ENCODE results near the gene WDPCP. TPM values are rescaled to one million over a fixed set of nuclear protein-coding genes. Genes with fewer than 3 reads are reported as not detected.

The WDPCP gene
- total and polyA plus RNA-seq, 2 of the 4 experiments (the other 2 are of a cell fraction): 2.2 to 10.2 TPM

DNA sequence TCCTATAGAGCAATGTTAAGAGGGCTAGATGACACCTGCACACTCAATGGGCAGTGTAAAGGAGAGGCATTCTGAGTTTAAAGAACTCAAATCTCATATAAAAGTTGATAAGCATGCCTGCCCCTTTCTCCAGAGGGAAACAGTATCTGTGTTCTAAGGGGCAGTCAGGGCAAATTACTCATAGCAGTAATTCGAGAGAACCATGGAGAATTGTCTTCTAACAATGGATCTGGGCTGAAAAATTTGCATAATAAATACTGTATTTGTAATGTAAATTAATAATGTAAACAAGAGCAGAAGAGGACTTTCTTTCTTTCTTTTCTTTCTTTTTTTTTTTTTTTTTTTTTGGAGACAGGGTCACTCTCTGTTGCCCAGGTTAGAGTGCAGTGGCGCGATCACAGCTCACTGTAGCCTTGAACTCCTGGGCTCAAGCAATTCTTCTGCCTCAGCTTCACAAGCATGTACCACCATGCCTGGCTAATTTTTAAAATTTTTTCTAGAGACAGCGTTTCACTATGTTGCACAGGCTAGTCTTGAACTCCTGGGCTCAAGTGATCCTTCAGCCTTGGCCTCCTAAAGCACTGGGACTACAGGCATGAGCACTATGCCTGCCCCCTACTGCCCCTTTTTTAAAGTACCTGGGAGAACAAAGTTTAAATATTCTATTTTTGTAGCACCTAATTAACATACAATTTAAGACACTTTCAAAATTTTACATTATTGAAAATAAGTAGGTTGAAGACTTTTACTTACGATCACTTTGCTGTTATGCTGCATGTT, 467.0 kb downstream of the WDPCP start:
- Histone ChIP-seq H3K27ac (ENCODE audit: insufficient read depth, low read length) (no peak overlapping the region), H3K18ac (ENCODE audit: low read depth, low read length) (no peak overlapping the region), H3K79me1 (ENCODE audit: low read depth in 1 of 2, low read length in 2 of 2) (no peaks in the 10 kb centered on the region), H3K9me1 (ENCODE audit: insufficient read depth, low read length) (no peaks in the 10 kb centered on the region), H3K36me3 (ENCODE audit: control insufficient read depth, insufficient read depth, low read length) (no peaks in the 10 kb centered on the region), H3K9ac (ENCODE audit: low read depth, low read length) (no peak overlapping the region), H4K5ac (ENCODE audit: low read depth, low read length) (no peak overlapping the region), H3K9me3 (ENCODE audit: control insufficient read depth, insufficient read depth, low read length) (no peaks in the 10 kb centered on the region), H3K23ac (ENCODE audit: low read depth, low read length) (no peak overlapping the region), H4K20me1 (ENCODE audit: insufficient read depth, low read length) (no peaks in the 10 kb centered on the region), H3K4ac (ENCODE audit: low read depth, low read length) (no peak overlapping the region), H2BK120ac (ENCODE audit: low read depth, low read length) (no peak overlapping the region), H3K27me3 (ENCODE audit: control insufficient read depth, insufficient read depth, low read length) (no peaks in the 10 kb centered on the region), H3K4me3 (ENCODE audit: insufficient read depth, low read depth, low read length) (no peak overlapping the region), H3K4me1 (ENCODE audit: control insufficient read depth, insufficient read depth, low read length) (no peaks in the 10 kb centered on the region), H2AK5ac (ENCODE audit: low read depth, low read length) (no peak overlapping the region), H3K14ac (replicated peaks; ENCODE audit: low read depth, low read length) (no peak overlapping the region), H2BK20ac (ENCODE audit: low read depth, low read length) (no peak overlapping the region), H4K8ac (ENCODE audit: low read depth in 2 of 2, low read length in 2 of 2) (no peak overlapping the region), H3K4me2 (ENCODE audit: low read depth, low read length) (no peak overlapping the region), H2BK15ac (ENCODE audit: low read depth, low read length) (no peak overlapping the region), H2AK9ac (replicated peaks; ENCODE audit: low read depth, low read length, poor library complexity) (no peak overlapping the region), H2AFZ (replicated peaks; ENCODE audit: low read length, poor library complexity) (no peak overlapping the region), H2BK5ac (ENCODE audit: low read depth, low read length, poor library complexity, severe bottlenecking) (no peak overlapping the region), H3K56ac (ENCODE audit: extremely low read depth, insufficient read depth, low read length) (no peak overlapping the region), H4K91ac (ENCODE audit: insufficient read depth, low read depth, low read length) (no peak overlapping the region)
- ChIA-PET CTCF (no interaction called here), POLR2A (ENCODE audit: unreplicated experiment) (no interaction called here)
- DNase-seq (no peak), ATAC-seq (ENCODE audit: low read depth) (no peak)
- BruUV-seq (replicated peaks): no TSS peak
- in situ Hi-C loops (cut with MboI; ENCODE audit: low sequenced_read_pairs): loop anchor here (25.0 kb wide), 1 partner anchor 91 kb away; no protein-coding TSS in a partner anchor
- WGBS, 2 experiments (ENCODE audit: extremely low coverage in 2 of 2, insufficient read length in 1 of 2): 100% methylated on average over 3 of the region's 5 CpGs; no CpG with 5 or more reads in 1 of the 2 experiments
- dilution Hi-C loops (cut with HindIII; ENCODE audit: low sequenced_read_pairs, unreplicated experiment): no loop called here
- TF ChIP-seq FOS (IDR thresholded peaks at IDR 0.05; ENCODE audit: low read depth, low read length) (no peak), CEBPB (IDR thresholded peaks at IDR 0.05; ENCODE audit: low read depth, low read length) (no peak), RAD21 (IDR thresholded peaks at IDR 0.05; ENCODE audit: low read length) (no peak), MAZ (IDR thresholded peaks at IDR 0.05; ENCODE audit: borderline replicate concordance, low read depth, low read length) (no peak), MAFK (IDR thresholded peaks at IDR 0.05; ENCODE audit: low read depth, low read length) (no peak), POLR2A (IDR thresholded peaks at IDR 0.05; ENCODE audit: low read depth, low read length) (no peak), RCOR1 (IDR thresholded peaks at IDR 0.05; ENCODE audit: insufficient replicate concordance, low read length) (no peak), NFE2L2 (IDR thresholded peaks at IDR 0.05; ENCODE audit: low read depth, low read length) (no peak), MXI1 (IDR thresholded peaks at IDR 0.05; ENCODE audit: borderline replicate concordance, low read depth, low read length) (no peak), RFX5 (IDR thresholded peaks at IDR 0.05; ENCODE audit: low read depth, low read length) (no peak), CHD1 (IDR thresholded peaks at IDR 0.05; ENCODE audit: low read depth, low read length) (no peak), SMC3 (IDR thresholded peaks at IDR 0.05; ENCODE audit: low read depth, low read length) (no peak), BHLHE40 (IDR thresholded peaks at IDR 0.05; ENCODE audit: low read depth, low read length) (no peak)
- TF ChIP-seq, protein P1, sequence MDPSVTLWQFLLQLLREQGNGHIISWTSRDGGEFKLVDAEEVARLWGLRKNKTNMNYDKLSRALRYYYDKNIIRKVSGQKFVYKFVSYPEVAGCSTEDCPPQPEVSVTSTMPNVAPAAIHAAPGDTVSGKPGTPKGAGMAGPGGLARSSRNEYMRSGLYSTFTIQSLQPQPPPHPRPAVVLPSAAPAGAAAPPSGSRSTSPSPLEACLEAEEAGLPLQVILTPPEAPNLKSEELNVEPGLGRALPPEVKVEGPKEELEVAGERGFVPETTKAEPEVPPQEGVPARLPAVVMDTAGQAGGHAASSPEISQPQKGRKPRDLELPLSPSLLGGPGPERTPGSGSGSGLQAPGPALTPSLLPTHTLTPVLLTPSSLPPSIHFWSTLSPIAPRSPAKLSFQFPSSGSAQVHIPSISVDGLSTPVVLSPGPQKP (IDR thresholded peaks at IDR 0.05; ENCODE audit: borderline replicate concordance, low read depth, low read length): no peak
- TF ChIP-seq, protein P2, sequence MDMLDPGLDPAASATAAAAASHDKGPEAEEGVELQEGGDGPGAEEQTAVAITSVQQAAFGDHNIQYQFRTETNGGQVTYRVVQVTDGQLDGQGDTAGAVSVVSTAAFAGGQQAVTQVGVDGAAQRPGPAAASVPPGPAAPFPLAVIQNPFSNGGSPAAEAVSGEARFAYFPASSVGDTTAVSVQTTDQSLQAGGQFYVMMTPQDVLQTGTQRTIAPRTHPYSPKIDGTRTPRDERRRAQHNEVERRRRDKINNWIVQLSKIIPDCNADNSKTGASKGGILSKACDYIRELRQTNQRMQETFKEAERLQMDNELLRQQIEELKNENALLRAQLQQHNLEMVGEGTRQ (IDR thresholded peaks at IDR 0.05; ENCODE audit: low read depth, low read length): no peak
- TF ChIP-seq, protein P3, sequence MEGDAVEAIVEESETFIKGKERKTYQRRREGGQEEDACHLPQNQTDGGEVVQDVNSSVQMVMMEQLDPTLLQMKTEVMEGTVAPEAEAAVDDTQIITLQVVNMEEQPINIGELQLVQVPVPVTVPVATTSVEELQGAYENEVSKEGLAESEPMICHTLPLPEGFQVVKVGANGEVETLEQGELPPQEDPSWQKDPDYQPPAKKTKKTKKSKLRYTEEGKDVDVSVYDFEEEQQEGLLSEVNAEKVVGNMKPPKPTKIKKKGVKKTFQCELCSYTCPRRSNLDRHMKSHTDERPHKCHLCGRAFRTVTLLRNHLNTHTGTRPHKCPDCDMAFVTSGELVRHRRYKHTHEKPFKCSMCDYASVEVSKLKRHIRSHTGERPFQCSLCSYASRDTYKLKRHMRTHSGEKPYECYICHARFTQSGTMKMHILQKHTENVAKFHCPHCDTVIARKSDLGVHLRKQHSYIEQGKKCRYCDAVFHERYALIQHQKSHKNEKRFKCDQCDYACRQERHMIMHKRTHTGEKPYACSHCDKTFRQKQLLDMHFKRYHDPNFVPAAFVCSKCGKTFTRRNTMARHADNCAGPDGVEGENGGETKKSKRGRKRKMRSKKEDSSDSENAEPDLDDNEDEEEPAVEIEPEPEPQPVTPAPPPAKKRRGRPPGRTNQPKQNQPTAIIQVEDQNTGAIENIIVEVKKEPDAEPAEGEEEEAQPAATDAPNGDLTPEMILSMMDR (conservative IDR thresholded peaks at IDR 0.05; ENCODE audit: low read depth, low read length): no peak
- intact Hi-C loops (cut with micrococcal nuclease): no loop called here

Measured in IMR-90 (cell line).